Upper lobe of left lung (tissue), 4 donors: ENCODE results near the gene ZNF496.

Experiments used
- POLR2A ChIP-seq, 4 donors: fragments of 450-650 bp; IDR thresholded peaks; one replicate each; pipeline ENCODE4 v1.5.1; 2016 to 2017; ENCODE audit warnings: antibody characterized with exemption in 4 of 4, mild to moderate bottlenecking in 2 of 4
- TF ChIP-seq, protein P1 (sequence below), 6 experiments: fragments of 450-650 bp in 4 of 6; fragments of 200-600 bp in 2 of 6; sonication (generic) in 2 of 6; IDR thresholded peaks; one replicate each; pipeline ENCODE4 v1.5.1; 2016 to 2019; ENCODE audit warnings: antibody characterized with exemption in 6 of 6

GRCh38 chr1:247370786-247371732, 39.4 kb upstream of the ZNF496 start:
- TF ChIP-seq, protein P1, sequence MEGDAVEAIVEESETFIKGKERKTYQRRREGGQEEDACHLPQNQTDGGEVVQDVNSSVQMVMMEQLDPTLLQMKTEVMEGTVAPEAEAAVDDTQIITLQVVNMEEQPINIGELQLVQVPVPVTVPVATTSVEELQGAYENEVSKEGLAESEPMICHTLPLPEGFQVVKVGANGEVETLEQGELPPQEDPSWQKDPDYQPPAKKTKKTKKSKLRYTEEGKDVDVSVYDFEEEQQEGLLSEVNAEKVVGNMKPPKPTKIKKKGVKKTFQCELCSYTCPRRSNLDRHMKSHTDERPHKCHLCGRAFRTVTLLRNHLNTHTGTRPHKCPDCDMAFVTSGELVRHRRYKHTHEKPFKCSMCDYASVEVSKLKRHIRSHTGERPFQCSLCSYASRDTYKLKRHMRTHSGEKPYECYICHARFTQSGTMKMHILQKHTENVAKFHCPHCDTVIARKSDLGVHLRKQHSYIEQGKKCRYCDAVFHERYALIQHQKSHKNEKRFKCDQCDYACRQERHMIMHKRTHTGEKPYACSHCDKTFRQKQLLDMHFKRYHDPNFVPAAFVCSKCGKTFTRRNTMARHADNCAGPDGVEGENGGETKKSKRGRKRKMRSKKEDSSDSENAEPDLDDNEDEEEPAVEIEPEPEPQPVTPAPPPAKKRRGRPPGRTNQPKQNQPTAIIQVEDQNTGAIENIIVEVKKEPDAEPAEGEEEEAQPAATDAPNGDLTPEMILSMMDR (IDR thresholded peaks at IDR 0.05) = no peak
- TF ChIP-seq POLR2A (IDR thresholded peaks at IDR 0.05) = no peak
